ENCODE data around the gene RASAL2. TPM values are rescaled to one million over a fixed set of nuclear protein-coding genes. Genes with fewer than 3 reads are reported as not detected.
A peak's percentile ranks its signal among the peaks of the same experiment; 100 is the strongest.

RASAL2 gene
- total RNA-seq, 1 experiment from 2014 or later, result 31.6 TPM

DNA sequence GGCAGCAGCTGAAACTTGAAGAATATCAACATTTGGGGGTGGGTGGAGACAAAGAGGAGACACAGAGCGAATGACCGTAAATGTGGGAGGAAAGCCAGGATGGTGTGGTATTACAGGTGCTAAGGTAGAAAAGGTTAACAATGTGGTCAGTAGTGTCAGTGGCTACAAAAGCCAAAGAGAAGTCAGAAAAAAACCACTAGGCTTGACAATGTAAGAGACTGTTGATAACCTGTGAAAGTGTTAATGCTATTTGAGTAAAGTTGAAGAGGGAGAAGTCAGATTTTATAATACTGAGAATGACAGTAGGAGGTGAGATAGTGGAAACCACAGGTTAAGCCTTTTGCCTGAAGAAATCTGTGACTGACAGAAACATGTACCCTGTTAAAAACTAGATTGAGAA is 282.1 kb downstream of the RASAL2 start:
- Histone ChIP-seq H3K27me3 (ENCODE audit: control insufficient read depth, insufficient read depth, low read length) (no peaks in the 10 kb centered on the region), H3K9me3 (ENCODE audit: control insufficient read depth, insufficient read depth, low read depth, low read length) (no peaks in the 10 kb centered on the region), H3K4me3 (ENCODE audit: low read depth in 2 of 2, low read length in 2 of 2) (no peak overlapping the region), H3K4me1 (ENCODE audit: control insufficient read depth, insufficient read depth, low read length) (no peaks in the 10 kb centered on the region; the same call in 1 of the 2 replicates), H3K36me3 (ENCODE audit: control insufficient read depth, insufficient read depth, low read length) (no peaks in the 10 kb centered on the region), H3K27ac (ENCODE audit: low read length) (no peak overlapping the region)
- in situ Hi-C loops (cut with HindIII; ENCODE audit: low pct_unique_long_range_greater_than_20kb, low sequenced_read_pairs) (no loop called here), intact Hi-C loops (cut with micrococcal nuclease; ENCODE audit: unreplicated experiment) (no loop called here)
- no peak for ATAC-seq
- no TSS peak for BruUV-seq (replicated peaks)
- CTCF ChIA-PET, result no interaction called here
- TF ChIP-seq TCF7L2 (IDR thresholded peaks at IDR 0.05; ENCODE audit: low read depth, low read length) (no peak), SIN3A (IDR thresholded peaks at IDR 0.05; ENCODE audit: borderline replicate concordance, insufficient read depth, low read depth, low read length) (no peak), POLR2AphosphoS5 (IDR thresholded peaks at IDR 0.05; ENCODE audit: low read depth, low read length) (no peak)
- TF ChIP-seq, protein P1, sequence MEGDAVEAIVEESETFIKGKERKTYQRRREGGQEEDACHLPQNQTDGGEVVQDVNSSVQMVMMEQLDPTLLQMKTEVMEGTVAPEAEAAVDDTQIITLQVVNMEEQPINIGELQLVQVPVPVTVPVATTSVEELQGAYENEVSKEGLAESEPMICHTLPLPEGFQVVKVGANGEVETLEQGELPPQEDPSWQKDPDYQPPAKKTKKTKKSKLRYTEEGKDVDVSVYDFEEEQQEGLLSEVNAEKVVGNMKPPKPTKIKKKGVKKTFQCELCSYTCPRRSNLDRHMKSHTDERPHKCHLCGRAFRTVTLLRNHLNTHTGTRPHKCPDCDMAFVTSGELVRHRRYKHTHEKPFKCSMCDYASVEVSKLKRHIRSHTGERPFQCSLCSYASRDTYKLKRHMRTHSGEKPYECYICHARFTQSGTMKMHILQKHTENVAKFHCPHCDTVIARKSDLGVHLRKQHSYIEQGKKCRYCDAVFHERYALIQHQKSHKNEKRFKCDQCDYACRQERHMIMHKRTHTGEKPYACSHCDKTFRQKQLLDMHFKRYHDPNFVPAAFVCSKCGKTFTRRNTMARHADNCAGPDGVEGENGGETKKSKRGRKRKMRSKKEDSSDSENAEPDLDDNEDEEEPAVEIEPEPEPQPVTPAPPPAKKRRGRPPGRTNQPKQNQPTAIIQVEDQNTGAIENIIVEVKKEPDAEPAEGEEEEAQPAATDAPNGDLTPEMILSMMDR (IDR thresholded peaks at IDR 0.05), result no peak
- TF ChIP-seq, protein P2, sequence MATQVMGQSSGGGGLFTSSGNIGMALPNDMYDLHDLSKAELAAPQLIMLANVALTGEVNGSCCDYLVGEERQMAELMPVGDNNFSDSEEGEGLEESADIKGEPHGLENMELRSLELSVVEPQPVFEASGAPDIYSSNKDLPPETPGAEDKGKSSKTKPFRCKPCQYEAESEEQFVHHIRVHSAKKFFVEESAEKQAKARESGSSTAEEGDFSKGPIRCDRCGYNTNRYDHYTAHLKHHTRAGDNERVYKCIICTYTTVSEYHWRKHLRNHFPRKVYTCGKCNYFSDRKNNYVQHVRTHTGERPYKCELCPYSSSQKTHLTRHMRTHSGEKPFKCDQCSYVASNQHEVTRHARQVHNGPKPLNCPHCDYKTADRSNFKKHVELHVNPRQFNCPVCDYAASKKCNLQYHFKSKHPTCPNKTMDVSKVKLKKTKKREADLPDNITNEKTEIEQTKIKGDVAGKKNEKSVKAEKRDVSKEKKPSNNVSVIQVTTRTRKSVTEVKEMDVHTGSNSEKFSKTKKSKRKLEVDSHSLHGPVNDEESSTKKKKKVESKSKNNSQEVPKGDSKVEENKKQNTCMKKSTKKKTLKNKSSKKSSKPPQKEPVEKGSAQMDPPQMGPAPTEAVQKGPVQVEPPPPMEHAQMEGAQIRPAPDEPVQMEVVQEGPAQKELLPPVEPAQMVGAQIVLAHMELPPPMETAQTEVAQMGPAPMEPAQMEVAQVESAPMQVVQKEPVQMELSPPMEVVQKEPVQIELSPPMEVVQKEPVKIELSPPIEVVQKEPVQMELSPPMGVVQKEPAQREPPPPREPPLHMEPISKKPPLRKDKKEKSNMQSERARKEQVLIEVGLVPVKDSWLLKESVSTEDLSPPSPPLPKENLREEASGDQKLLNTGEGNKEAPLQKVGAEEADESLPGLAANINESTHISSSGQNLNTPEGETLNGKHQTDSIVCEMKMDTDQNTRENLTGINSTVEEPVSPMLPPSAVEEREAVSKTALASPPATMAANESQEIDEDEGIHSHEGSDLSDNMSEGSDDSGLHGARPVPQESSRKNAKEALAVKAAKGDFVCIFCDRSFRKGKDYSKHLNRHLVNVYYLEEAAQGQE (IDR thresholded peaks at IDR 0.05; ENCODE audit: insufficient read depth in 1 of 2, low read depth in 2 of 2, low read length in 1 of 2), result no peak
- no peak for DNase-seq (ENCODE audit: low read depth, low spot score)
- POLR2A ChIA-PET, result interaction anchor here (0.5 kb wide), 1 partner anchor 534 kb away, joined by 6 read pairs; no protein-coding TSS in a partner anchor

DNA sequence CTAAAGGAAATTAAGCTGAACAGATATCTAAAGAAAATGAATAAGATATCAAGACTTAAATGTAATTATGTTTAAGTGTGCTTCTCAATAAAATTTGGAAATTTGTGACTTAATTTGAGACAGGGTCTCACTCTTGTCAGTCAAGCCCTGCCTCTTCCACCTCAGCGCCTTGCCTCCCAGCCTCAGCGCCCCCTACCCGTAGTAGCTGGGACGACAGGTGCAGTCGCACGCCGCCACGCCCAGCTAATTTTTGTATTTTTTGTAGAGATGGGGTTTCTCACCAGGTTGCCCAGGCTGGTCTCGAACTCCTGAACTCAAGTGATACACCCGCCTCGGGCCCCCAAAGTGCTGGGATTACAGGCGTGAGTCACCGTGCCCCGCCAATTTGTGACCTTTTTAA is 285.9 kb downstream of the RASAL2 start:
- DNase-seq (ENCODE audit: low read depth, low spot score), result no peak
- TF ChIP-seq, protein P1 (IDR thresholded peaks at IDR 0.05), result peak; percentile 52
- no peak for TF ChIP-seq TCF7L2 (IDR thresholded peaks at IDR 0.05; ENCODE audit: low read depth, low read length)
- no peak overlapping the region for H3K27ac ChIP-seq (ENCODE audit: low read length)
- intact Hi-C loops (cut with micrococcal nuclease; ENCODE audit: unreplicated experiment) (no loop called here), in situ Hi-C loops (cut with HindIII; ENCODE audit: low pct_unique_long_range_greater_than_20kb, low sequenced_read_pairs) (no loop called here)
- H3K4me3 ChIP-seq (ENCODE audit: low read depth in 2 of 2, low read length in 2 of 2), result no peak overlapping the region
- ATAC-seq, result no peak
- H3K4me1 ChIP-seq (ENCODE audit: control insufficient read depth, insufficient read depth, low read length), result no peaks in the 10 kb centered on the region
- POLR2A ChIA-PET, result no interaction called here
- no peaks in the 10 kb centered on the region for H3K9me3 ChIP-seq (ENCODE audit: control insufficient read depth, insufficient read depth, low read depth, low read length)
- H3K27me3 ChIP-seq (ENCODE audit: control insufficient read depth, insufficient read depth, low read length), result no peaks in the 10 kb centered on the region
- no peaks in the 10 kb centered on the region for H3K36me3 ChIP-seq (ENCODE audit: control insufficient read depth, insufficient read depth, low read length)
- BruUV-seq (replicated peaks), result no TSS peak
- CTCF ChIA-PET, result no interaction called here
